HEK293T (cell line): ENCODE results near the gene MED23.

ENCODE experiments used
- CTCF ChIA-PET: fragments of 350-600 bp; formaldehyde crosslinking; extraction: SDS; loops from one replicate; lab custom pipeline; 2021; ENCODE audit warnings: antibody characterized with exemption, inconsistent platforms; lab: Yijun Ruan, JAX
- POLR2A ChIA-PET: fragments of 350-600 bp; formaldehyde crosslinking; extraction: SDS; loops from one replicate; lab custom pipeline; 2020; ENCODE audit warnings: antibody characterized with exemption, inconsistent platforms; lab: Yijun Ruan, JAX
- DNase-seq: peaks from one replicate; pipeline ENCODE4 v3.0.0; 2012; ENCODE audit warnings: mixed read lengths; ENCODE audit errors: extremely low spot score
- ARNT ChIP-seq: fragments of 450-650 bp; IDR thresholded peaks from 2 replicates; pipeline ENCODE4 v1.6.1; 2017; ENCODE audit warnings: mild to moderate bottlenecking
- BHLHE40 ChIP-seq: fragments of 450-650 bp; IDR thresholded peaks from 2 replicates; pipeline ENCODE4 v1.6.1; 2016; ENCODE audit warnings: mild to moderate bottlenecking, moderate library complexity, borderline replicate concordance
- CTBP1 ChIP-seq: fragments of 450-650 bp; IDR thresholded peaks from 2 replicates; pipeline ENCODE4 v1.6.1; 2016; ENCODE audit warnings: borderline replicate concordance
- ELF4 ChIP-seq: fragments of 450-650 bp; IDR thresholded peaks from 2 replicates; pipeline ENCODE4 v1.6.1; 2017; ENCODE audit warnings: antibody characterized with exemption
- FOXA1 ChIP-seq: fragments of 450-650 bp; IDR thresholded peaks from 2 replicates; pipeline ENCODE4 v1.6.1; 2016; ENCODE audit warnings: mild to moderate bottlenecking
- FOXK2 ChIP-seq: fragments of 450-650 bp; IDR thresholded peaks from 2 replicates; pipeline ENCODE4 v1.6.1; 2016; ENCODE audit warnings: mild to moderate bottlenecking
- FOXM1 ChIP-seq: fragments of 450-650 bp; IDR thresholded peaks from 2 replicates; pipeline ENCODE4 v1.6.1; 2017; ENCODE audit warnings: mild to moderate bottlenecking, borderline replicate concordance
- HDGF ChIP-seq: fragments of 450-650 bp; IDR thresholded peaks from 2 replicates; pipeline ENCODE4 v1.6.1; 2017; ENCODE audit warnings: antibody characterized with exemption, borderline replicate concordance
- L3MBTL2 ChIP-seq: fragments of 450-650 bp; conservative IDR thresholded peaks from 2 replicates; pipeline ENCODE4 v1.6.1; 2016; ENCODE audit warnings: mild to moderate bottlenecking
- LEF1 ChIP-seq: fragments of 450-650 bp; IDR thresholded peaks from 2 replicates; pipeline ENCODE4 v1.6.1; 2017; ENCODE audit warnings: mild to moderate bottlenecking, borderline replicate concordance
- NFRKB ChIP-seq: fragments of 450-650 bp; IDR thresholded peaks from 2 replicates; pipeline ENCODE4 v1.6.1; 2016; ENCODE audit warnings: mild to moderate bottlenecking, moderate library complexity
- PKNOX1 ChIP-seq: fragments of 450-650 bp; IDR thresholded peaks from 2 replicates; pipeline ENCODE4 v1.6.1; 2016
- SP1 ChIP-seq: fragments of 450-650 bp; IDR thresholded peaks from 2 replicates; pipeline ENCODE4 v1.6.1; 2017
- SUZ12 ChIP-seq: fragments of 450-650 bp; IDR thresholded peaks from 2 replicates; pipeline ENCODE4 v1.6.1; 2016; ENCODE audit warnings: mild to moderate bottlenecking
- TARDBP ChIP-seq: fragments of 450-650 bp; IDR thresholded peaks from 2 replicates; pipeline ENCODE4 v1.6.1; 2016
- ZNF384 ChIP-seq: fragments of 450-650 bp; IDR thresholded peaks from 2 replicates; pipeline ENCODE4 v1.6.1; 2016

MED23 gene, protein sequence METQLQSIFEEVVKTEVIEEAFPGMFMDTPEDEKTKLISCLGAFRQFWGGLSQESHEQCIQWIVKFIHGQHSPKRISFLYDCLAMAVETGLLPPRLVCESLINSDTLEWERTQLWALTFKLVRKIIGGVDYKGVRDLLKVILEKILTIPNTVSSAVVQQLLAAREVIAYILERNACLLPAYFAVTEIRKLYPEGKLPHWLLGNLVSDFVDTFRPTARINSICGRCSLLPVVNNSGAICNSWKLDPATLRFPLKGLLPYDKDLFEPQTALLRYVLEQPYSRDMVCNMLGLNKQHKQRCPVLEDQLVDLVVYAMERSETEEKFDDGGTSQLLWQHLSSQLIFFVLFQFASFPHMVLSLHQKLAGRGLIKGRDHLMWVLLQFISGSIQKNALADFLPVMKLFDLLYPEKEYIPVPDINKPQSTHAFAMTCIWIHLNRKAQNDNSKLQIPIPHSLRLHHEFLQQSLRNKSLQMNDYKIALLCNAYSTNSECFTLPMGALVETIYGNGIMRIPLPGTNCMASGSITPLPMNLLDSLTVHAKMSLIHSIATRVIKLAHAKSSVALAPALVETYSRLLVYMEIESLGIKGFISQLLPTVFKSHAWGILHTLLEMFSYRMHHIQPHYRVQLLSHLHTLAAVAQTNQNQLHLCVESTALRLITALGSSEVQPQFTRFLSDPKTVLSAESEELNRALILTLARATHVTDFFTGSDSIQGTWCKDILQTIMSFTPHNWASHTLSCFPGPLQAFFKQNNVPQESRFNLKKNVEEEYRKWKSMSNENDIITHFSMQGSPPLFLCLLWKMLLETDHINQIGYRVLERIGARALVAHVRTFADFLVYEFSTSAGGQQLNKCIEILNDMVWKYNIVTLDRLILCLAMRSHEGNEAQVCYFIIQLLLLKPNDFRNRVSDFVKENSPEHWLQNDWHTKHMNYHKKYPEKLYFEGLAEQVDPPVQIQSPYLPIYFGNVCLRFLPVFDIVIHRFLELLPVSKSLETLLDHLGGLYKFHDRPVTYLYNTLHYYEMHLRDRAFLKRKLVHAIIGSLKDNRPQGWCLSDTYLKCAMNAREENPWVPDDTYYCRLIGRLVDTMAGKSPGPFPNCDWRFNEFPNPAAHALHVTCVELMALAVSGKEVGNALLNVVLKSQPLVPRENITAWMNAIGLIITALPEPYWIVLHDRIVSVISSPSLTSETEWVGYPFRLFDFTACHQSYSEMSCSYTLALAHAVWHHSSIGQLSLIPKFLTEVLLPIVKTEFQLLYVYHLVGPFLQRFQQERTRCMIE (N-terminal part only)

GRCh38 chr6:131627724-131628682, at the start of gene MED23:
TSS of gene MED23 (minus strand) at chr6:131628242. CDS start at chr6:131628049, 193 bp downstream.
- ChIA-PET CTCF (interaction anchor here (0.6 to 2.0 kb wide), 29 partner anchors 9 to 1695 kb away, joined by 3 to 30 read pairs (median 4); partner anchors contain the start of gene ENPP3), POLR2A (interaction anchor here (0.6 to 2.0 kb wide), 7 partner anchors 8 to 1875 kb away, joined by 3 to 11 read pairs (median 5); partner anchors contain the start of gene ENPP3)
- peak; percentile 90 for DNase-seq
- TF ChIP-seq ELF4 (peak; percentile 81), TARDBP (peak; percentile 81), LEF1 (no peak; the same call in 1 of the 2 replicates), ARNT (peak; percentile 86), NFRKB (peak; percentile 61; the same call in 1 of the 2 replicates), FOXM1 (peak; percentile 92; the same call in 1 of the 2 replicates), CTBP1 (peak; percentile 98), PKNOX1 (peak; percentile 72), SUZ12 (no peak), SP1 (no peak), HDGF (no peak), FOXK2 (no peak), ZNF384 (no peak), BHLHE40 (no peak), L3MBTL2 (no peak), FOXA1 (no peak)

DNA sequence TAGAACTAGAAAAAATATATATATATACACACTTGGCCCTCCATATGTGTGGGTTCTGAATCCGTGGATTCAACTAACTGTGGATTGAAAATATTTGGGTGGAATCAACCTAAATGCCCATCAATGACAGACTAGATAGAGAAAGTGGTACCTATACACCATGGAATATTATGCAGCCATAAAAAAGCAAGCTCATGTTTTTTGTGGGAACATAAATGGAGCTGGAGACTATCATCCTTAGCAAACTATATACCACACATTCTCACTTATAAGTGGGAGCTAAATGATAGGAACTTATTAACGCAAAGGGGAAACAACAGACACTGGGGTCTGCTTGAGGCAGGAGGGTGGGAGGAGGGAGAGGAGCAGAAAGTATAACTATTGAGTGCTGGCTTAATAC, 45.1 kb upstream of the MED23 start:
- ChIA-PET POLR2A (no interaction called here), CTCF (no interaction called here)
- DNase-seq: no peak
- TF ChIP-seq NFRKB (no peak), L3MBTL2 (no peak), FOXM1 (no peak), LEF1 (no peak), FOXA1 (no peak), TARDBP (no peak), CTBP1 (no peak)

GRCh38 chr6:131669891-131670290, 41.8 kb upstream of the MED23 start:
- CTCF ChIA-PET: interaction anchor here (0.7 kb wide), 1 partner anchor 25 kb away, joined by 4 read pairs; no protein-coding TSS in a partner anchor
- DNase-seq: no peak
- POLR2A ChIA-PET: no interaction called here
- TF ChIP-seq L3MBTL2: no peak
- no peak for TF ChIP-seq CTBP1
- TF ChIP-seq BHLHE40: no peak
- no peak for TF ChIP-seq SP1
- no peak for TF ChIP-seq TARDBP
- TF ChIP-seq SUZ12: no peak
- no peak for TF ChIP-seq ARNT
- TF ChIP-seq FOXK2: no peak
- TF ChIP-seq HDGF: no peak
- no peak for TF ChIP-seq LEF1
- no peak for TF ChIP-seq ZNF384
- TF ChIP-seq NFRKB: no peak
- no peak for TF ChIP-seq FOXA1

DNA sequence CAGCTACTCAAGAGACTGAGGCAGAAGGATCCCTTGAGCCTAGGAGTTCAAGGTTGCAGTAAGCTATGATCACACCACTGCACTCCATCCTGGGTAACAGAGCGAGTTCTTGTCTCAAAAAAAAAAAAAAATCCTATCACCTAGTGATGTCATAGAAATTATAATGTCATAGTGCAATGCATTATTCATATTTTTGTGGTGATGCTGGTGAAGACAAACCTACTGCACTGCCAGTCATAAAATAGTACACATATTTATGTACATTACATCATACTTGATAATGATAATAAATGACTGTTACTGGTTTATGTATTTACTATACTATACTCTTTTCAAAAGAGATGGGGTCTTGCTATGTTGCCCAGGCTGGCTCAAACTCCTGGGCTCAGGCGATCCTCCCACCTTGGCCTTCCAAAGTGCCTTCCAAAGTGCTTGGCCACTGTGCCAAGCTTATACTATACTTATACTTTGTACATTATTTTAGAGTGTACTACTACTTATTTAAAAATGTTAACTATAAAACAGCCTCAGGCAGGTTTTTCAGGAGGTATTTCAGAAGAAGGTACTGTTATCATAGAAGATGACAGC, 35.6 kb upstream of the MED23 start:
- POLR2A ChIA-PET: no interaction called here
- DNase-seq: no peak
- CTCF ChIA-PET: no interaction called here
- TF ChIP-seq BHLHE40: no peak
- TF ChIP-seq L3MBTL2: no peak
- no peak for TF ChIP-seq SP1
- no peak for TF ChIP-seq FOXM1
- TF ChIP-seq PKNOX1: no peak
- TF ChIP-seq LEF1: no peak
- no peak for TF ChIP-seq ELF4
- no peak for TF ChIP-seq ARNT
- no peak for TF ChIP-seq CTBP1
- no peak for TF ChIP-seq FOXA1
- no peak for TF ChIP-seq NFRKB
- no peak for TF ChIP-seq FOXK2
- no peak for TF ChIP-seq TARDBP
- no peak for TF ChIP-seq SUZ12
- no peak for TF ChIP-seq ZNF384

DNA sequence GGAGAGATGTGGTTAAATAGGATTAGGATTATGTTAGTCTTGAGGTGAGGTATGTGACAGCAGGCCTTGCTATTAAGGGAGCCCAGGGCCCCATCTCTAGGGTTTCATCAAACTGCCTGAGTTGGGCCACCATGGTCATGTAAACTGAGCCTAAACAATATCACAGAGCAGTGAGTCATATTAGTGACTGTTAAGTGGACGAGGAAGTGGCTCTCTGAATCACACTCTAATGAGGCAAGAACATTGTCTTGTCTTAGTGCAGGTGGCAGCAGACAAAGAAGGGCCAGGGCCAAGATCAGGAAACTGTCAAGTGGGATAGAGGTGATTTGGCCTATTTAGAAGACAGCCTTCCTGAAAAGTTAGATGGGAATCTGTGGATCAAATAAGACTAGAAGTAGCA, 32.2 kb upstream of the MED23 start:
- no peak for DNase-seq
- CTCF ChIA-PET: no interaction called here
- POLR2A ChIA-PET: no interaction called here
- TF ChIP-seq ELF4 (no peak), SP1 (no peak), HDGF (no peak), TARDBP (no peak), ARNT (no peak), PKNOX1 (no peak), NFRKB (no peak), FOXM1 (no peak), FOXA1 (no peak), ZNF384 (no peak), CTBP1 (no peak), LEF1 (no peak), BHLHE40 (no peak), FOXK2 (no peak)
